Loucy (cell line): ENCODE measurements around the gene ELMO2.

Experiments
- CTCF ChIP-seq: fragments of 200-600 bp; sonication (generic); conservative IDR thresholded peaks from 2 replicates; pipeline ENCODE4 v1.5.1; 2014; ENCODE audit warnings: mild to moderate bottlenecking, antibody characterized with exemption, low read length
- EZH2phosphoT487 ChIP-seq: fragments of 200-600 bp; IDR thresholded peaks from 2 replicates; pipeline ENCODE4 v1.6.1; 2018; ENCODE audit warnings: antibody characterized with exemption, mild to moderate bottlenecking, moderate library complexity, borderline replicate concordance

- no peak for TF ChIP-seq CTCF
- no peak for TF ChIP-seq EZH2phosphoT487
These were observed 10.2 kb downstream of the ELMO2 start for GRCh38 chr20:46396052-46396740.
